H1 (cell line): ENCODE measurements around the gene ARHGEF19. TPM values are rescaled to one million over a fixed set of nuclear protein-coding genes. Genes with fewer than 3 reads are reported as not detected.

Source experiments
- CHD7 ChIP-seq: fragments of 300-600 bp; sonication (generic); IDR thresholded peaks from 2 replicates; pipeline ENCODE4 v1.7.1; 2012; ENCODE audit warnings: low read length, moderate library complexity, mild to moderate bottlenecking, inconsistent platforms; ENCODE audit not compliant: insufficient replicate concordance
- polyA plus RNA-seq, 7 experiments: library from polyadenylated mRNA; depleted of rRNA in 3 of 7; stranded (reverse) in 5 of 7; unstranded in 2 of 7; fragments of >200 nt in 5 of 7; fragments of 200-250 nt in 2 of 7; gene quantifications; 1 replicate in 5 of 7; 2 replicates in 1 of 7; 4 replicates in 1 of 7; pipeline versions ENCODE4 v1.2.1 to v1.2.3, GENCODE V29; 2011 to 2013; ENCODE audit warnings: missing spikeins in 2 of 7, mixed read lengths in 2 of 7
- total RNA-seq: library from RNA; stranded (reverse); fragmentation: NEBNext Ultra II Directional; extraction: Animal tissue kit (Norgen Biotek cat#: 25700); gene quantifications from 2 replicates; pipeline ENCODE4 v1.2.1, GENCODE V29; 2021

ARHGEF19 gene
- total and polyA plus RNA-seq, 2 of the 8 experiments (the other 6 are each of a cell fraction or from before 2014, with no cell fraction given), result 47.5 to 56.4 TPM

GRCh38 chr1:16205334-16205671 lies 7.1 kb downstream of the ARHGEF19 start (continued):
- TF ChIP-seq CHD7, result no peak
